Osteoblast (primary cell): ENCODE results near the gene NID2. TPM values are rescaled to one million over a fixed set of nuclear protein-coding genes. Genes with fewer than 3 reads are reported as not detected.

Source experiments
- DNase-seq: peaks from one replicate; pipeline ENCODE4 v3.0.0; 2011; ENCODE audit warnings: low spot score, mixed read lengths; ENCODE audit not compliant: insufficient read length; ENCODE audit errors: missing footprints
- H2AFZ ChIP-seq: 2 replicates; pipeline ENCODE4 v1.6.0; 2011; ENCODE audit warnings: mild to moderate bottlenecking, low read length
- H3K27ac ChIP-seq: 2 replicates; pipeline ENCODE4 v1.5.1; 2011; ENCODE audit warnings: mild to moderate bottlenecking, low read depth, low read length, moderate library complexity
- H3K27me3 ChIP-seq: 2 replicates; pipeline ENCODE4 v1.6.0; 2012; ENCODE audit warnings: mild to moderate bottlenecking, control low read depth, inconsistent platforms, low read length, moderate library complexity; ENCODE audit not compliant: insufficient read depth
- H3K36me3 ChIP-seq: 2 replicates; pipeline ENCODE4 v1.5.1; 2011; ENCODE audit warnings: mild to moderate bottlenecking, low read length, control low read depth, moderate library complexity; ENCODE audit not compliant: insufficient read depth
- H3K4me1 ChIP-seq: 2 replicates; pipeline ENCODE4 v1.5.1; 2011; ENCODE audit warnings: mild to moderate bottlenecking, low read length, control low read depth, moderate library complexity; ENCODE audit not compliant: insufficient read depth
- H3K4me2 ChIP-seq: 2 replicates; pipeline ENCODE4 v1.6.0; 2011; ENCODE audit warnings: mild to moderate bottlenecking, low read length; ENCODE audit not compliant: insufficient read depth
- H3K4me3 ChIP-seq: fragments of 200-600 bp; sonication (generic); 3 replicates; pipeline ENCODE4 v1.5.1; 2012; ENCODE audit warnings: mild to moderate bottlenecking, low read length, inconsistent platforms; ENCODE audit not compliant: insufficient read depth
- H3K79me2 ChIP-seq: 2 replicates; pipeline ENCODE4 v1.6.0; 2012; ENCODE audit warnings: mild to moderate bottlenecking, low read length, control low read depth, inconsistent platforms; ENCODE audit not compliant: insufficient read depth
- H3K9me3 ChIP-seq: 2 replicates; pipeline ENCODE4 v1.5.1; 2011; ENCODE audit warnings: low read depth, low read length, control low read depth
- H4K20me1 ChIP-seq: 2 replicates; pipeline ENCODE4 v1.6.0; 2012; ENCODE audit warnings: mild to moderate bottlenecking, low read length, control low read depth; ENCODE audit not compliant: insufficient read depth
- total RNA-seq: library from RNA; depleted of rRNA; stranded (reverse); fragments of >200 nt; gene quantifications from 2 replicates; pipeline ENCODE4 v1.2.3, GENCODE V29; 2012
- TF ChIP-seq, protein P1 (sequence below): IDR thresholded peaks from 2 replicates; pipeline ENCODE4 v1.5.1; 2011; ENCODE audit warnings: mild to moderate bottlenecking, low read depth, low read length, moderate library complexity; ENCODE audit errors: extremely low read depth

NID2 gene
- total RNA-seq, 1 donor = 141 TPM

DNA sequence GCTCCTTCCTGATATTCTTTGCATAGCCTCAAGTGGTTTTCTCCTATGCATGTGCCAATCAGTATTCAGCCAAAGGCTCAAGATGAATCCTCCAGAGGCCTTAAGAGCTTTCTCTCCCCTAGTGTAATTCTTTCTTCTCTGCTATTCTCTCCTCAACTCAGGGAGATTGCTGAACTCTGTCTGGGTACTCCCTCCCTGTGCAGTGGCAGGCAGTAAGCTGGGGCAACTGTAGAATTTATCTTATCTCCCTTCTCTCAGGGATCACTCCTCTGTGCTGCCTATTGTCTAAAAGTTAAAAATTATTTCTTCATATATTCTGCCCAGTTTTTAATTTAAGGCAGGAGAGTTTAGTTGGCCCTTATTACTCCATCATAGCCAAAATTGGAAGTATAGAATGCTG lies 108.0 kb downstream of the NID2 start:
- Histone ChIP-seq H3K4me2 (no peak overlapping the region), H4K20me1 (no peaks in the 10 kb centered on the region), H3K36me3 (no peaks in the 10 kb centered on the region), H3K27ac (no peak overlapping the region), H3K9me3 (peaks cover 8% of the 10 kb centered on the region), H3K4me1 (no peaks in the 10 kb centered on the region), H3K27me3 (no peaks in the 10 kb centered on the region), H3K79me2 (no peaks in the 10 kb centered on the region), H3K4me3 (no peak overlapping the region), H2AFZ (no peak overlapping the region)
- no peak for DNase-seq
- TF ChIP-seq, protein P1, sequence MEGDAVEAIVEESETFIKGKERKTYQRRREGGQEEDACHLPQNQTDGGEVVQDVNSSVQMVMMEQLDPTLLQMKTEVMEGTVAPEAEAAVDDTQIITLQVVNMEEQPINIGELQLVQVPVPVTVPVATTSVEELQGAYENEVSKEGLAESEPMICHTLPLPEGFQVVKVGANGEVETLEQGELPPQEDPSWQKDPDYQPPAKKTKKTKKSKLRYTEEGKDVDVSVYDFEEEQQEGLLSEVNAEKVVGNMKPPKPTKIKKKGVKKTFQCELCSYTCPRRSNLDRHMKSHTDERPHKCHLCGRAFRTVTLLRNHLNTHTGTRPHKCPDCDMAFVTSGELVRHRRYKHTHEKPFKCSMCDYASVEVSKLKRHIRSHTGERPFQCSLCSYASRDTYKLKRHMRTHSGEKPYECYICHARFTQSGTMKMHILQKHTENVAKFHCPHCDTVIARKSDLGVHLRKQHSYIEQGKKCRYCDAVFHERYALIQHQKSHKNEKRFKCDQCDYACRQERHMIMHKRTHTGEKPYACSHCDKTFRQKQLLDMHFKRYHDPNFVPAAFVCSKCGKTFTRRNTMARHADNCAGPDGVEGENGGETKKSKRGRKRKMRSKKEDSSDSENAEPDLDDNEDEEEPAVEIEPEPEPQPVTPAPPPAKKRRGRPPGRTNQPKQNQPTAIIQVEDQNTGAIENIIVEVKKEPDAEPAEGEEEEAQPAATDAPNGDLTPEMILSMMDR = no peak

DNA sequence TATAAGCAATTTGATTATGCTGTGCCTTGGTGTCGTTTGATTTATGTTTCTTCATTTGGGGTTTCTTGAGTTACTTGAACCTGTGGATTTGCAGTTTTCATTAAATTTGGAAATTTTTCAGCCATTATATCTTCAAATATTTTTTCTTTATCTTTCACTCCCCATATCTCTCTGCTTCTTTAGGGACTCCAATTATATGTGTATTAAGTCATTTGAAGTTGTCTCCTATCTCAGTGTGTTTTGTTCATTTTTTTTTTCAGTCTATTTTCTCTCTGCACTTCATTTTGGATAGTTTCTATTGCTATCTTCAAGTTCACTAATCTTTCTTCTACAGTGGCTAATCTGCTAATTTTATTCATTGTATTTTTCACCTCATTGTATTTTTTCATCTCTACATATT lies 108.9 kb downstream of the NID2 start:
- no peak for DNase-seq
- TF ChIP-seq, protein P1 = no peak
- Histone ChIP-seq H4K20me1 (no peaks in the 10 kb centered on the region), H3K4me3 (no peak overlapping the region), H3K36me3 (no peaks in the 10 kb centered on the region), H2AFZ (no peak overlapping the region), H3K4me2 (no peak overlapping the region), H3K79me2 (no peaks in the 10 kb centered on the region), H3K4me1 (no peaks in the 10 kb centered on the region), H3K27me3 (no peaks in the 10 kb centered on the region), H3K27ac (no peak overlapping the region), H3K9me3 (peaks cover 8% of the 10 kb centered on the region)

DNA sequence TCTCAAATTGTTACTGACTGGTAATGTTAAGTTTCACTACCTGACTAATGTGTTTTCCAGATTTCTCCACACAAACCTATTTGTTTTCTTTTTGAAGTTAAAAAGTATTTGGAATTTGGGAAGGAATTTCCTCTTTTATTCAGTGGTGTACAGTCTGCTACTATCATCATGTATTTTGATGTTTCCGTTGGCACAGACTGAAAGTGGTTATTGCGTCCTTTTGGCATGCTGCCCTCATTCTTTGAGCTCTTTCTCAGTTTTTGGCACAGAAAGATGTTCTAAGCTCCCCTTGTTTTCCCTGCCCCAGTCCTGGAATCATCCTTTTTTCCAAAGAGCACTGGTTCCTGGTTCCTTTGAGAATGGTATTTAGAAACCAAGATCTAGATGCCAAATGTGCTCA lies 110.9 kb downstream of the NID2 start:
- H3K4me3 ChIP-seq = no peak overlapping the region
- no peak overlapping the region for H2AFZ ChIP-seq
- no peak overlapping the region for H3K27ac ChIP-seq
- H3K36me3 ChIP-seq = no peaks in the 10 kb centered on the region
- no peak for DNase-seq
- H3K4me2 ChIP-seq = no peak overlapping the region
- H3K4me1 ChIP-seq = no peaks in the 10 kb centered on the region
- TF ChIP-seq, protein P1 = no peak
- H3K79me2 ChIP-seq = no peaks in the 10 kb centered on the region
- peaks cover 8% of the 10 kb centered on the region for H3K9me3 ChIP-seq
- no peaks in the 10 kb centered on the region for H4K20me1 ChIP-seq
- no peaks in the 10 kb centered on the region for H3K27me3 ChIP-seq

Other genes starting within 250 kb of the NID2 start
- 7.4 and 9.8 TPM in 2 replicates for gene GNG2, start 208.4 kb downstream of the NID2 start, total RNA-seq
- gene RTRAF, start 79.5 kb downstream of the NID2 start, total RNA-seq = 53.2 and 63.6 TPM in 2 replicates
- 1.4 and 1.5 TPM in 2 replicates for gene PTGDR, start 198.6 kb upstream of the NID2 start, total RNA-seq
- gene PTGER2, start 245.3 kb upstream of the NID2 start, total RNA-seq = 2.9 and 3.3 TPM in 2 replicates